AG09319 (cell line): ENCODE results near the gene TMEM139.
A peak's percentile ranks its signal among the peaks of the same experiment; 100 is the strongest.

ENCODE experiments used
- DNase-seq: peaks from one replicate; pipeline ENCODE4 v3.0.0-alpha.2; 2010; ENCODE audit warnings: low read depth; ENCODE audit errors: extremely low read depth
- TF ChIP-seq, protein P1 (sequence below): IDR thresholded peaks from 2 replicates; pipeline ENCODE4 v1.5.1; 2011; ENCODE audit warnings: low read depth, mild to moderate bottlenecking, inconsistent platforms, low read length, moderate library complexity

TMEM139 gene

DNA sequence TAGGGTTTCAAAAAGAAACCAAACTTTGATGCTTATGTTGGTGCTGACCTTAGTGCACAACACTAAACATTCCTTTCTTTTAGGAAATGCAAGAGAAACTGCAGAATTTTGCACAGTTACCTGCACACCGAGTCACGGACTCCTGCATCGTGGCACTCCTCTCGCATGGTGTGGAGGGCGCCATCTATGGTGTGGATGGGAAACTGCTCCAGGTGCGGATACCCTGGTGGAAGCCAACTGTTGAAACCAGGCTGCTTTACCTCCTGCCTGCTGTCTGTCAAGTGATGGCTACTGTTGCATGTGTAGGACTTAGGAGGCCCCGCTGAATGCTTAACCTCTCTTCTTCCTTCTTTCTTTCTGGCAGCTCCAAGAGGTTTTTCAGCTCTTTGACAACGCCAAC, 15.1 kb downstream of the TMEM139 start:
- no peak for DNase-seq
- TF ChIP-seq, protein P1, sequence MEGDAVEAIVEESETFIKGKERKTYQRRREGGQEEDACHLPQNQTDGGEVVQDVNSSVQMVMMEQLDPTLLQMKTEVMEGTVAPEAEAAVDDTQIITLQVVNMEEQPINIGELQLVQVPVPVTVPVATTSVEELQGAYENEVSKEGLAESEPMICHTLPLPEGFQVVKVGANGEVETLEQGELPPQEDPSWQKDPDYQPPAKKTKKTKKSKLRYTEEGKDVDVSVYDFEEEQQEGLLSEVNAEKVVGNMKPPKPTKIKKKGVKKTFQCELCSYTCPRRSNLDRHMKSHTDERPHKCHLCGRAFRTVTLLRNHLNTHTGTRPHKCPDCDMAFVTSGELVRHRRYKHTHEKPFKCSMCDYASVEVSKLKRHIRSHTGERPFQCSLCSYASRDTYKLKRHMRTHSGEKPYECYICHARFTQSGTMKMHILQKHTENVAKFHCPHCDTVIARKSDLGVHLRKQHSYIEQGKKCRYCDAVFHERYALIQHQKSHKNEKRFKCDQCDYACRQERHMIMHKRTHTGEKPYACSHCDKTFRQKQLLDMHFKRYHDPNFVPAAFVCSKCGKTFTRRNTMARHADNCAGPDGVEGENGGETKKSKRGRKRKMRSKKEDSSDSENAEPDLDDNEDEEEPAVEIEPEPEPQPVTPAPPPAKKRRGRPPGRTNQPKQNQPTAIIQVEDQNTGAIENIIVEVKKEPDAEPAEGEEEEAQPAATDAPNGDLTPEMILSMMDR, result peak; percentile 29

DNA sequence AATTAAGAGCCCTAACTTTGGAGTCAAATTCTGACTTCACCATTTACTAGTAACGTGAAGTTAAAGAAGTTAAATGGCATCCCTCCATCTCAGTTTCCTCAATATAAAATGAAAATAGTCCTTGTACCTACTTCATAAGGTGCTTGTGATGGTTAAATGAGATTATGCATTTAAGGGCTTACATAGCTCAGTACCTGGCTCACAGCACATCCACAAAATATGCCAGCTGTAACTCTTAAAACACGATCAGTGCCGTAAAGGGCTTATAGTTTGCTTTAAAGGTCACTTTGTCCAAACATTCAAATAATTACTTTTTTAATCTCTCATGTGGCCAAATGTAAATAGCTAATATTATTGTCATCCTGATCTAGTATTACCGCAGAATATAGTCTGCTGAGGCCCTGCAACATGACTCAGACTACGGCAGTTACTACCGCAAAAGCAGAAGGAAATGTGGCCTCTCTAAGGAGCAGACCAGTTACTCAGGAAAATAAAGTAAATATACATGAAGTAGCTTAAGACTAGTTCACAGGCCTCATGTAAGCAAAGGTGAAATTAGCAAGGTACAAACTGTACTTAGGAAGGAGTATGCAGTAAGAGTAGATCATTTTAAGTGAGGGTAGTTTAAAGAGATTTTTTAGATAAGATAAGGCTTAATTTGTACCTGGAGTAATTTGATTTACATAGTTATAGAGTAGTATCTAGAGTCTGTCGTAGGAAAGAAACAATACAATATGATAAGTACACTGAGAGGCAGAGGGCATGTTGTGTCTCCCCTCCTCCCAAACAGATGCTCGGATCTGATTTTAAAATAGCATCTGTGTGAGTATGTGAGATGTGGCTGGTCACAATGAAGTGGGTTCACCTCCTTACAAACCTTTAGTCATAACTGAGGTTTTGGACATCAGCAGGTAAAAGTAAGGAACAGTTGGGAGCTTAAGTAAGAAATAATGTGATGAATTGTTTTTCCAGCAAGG, 16.5 kb downstream of the TMEM139 start:
- TF ChIP-seq, protein P1, result no peak
- no peak for DNase-seq

DNA sequence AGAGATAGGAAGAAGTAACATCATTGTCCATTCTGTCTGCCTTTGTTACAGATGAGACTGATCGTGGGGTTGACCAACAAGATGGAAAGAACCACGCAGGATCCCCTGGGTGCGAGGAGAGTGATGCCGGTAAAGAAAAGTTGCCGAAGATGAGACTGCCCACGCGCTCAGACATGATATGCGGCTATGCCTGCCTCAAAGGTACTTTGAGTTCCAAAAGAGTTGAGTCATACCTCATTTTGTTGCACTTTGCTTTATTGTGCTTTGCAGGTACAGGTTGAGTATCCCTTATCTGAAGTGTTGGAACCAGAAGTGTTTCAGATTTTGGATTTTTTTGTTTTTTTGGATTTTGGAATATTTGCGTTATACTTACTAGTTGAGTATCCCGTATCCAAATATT, 19.0 kb downstream of the TMEM139 start:
- no peak for DNase-seq
- TF ChIP-seq, protein P1, result no peak

DNA sequence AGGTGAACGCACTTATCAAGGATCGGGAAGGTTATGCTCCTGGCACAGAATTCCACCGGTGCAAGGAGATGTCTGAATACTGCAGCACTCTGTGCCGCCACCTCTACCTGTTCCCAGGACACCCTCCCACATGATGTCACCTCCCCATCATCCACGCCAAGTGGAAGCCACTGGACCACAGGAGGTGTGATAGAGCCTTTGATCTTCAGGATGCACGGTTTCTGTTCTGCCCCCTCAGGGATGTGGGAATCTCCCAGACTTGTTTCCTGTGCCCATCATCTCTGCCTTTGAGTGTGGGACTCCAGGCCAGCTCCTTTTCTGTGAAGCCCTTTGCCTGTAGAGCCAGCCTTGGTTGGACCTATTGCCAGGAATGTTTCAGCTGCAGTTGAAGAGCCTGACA, 20.2 kb downstream of the TMEM139 start:
- no peak for DNase-seq
- TF ChIP-seq, protein P1, result no peak

DNA sequence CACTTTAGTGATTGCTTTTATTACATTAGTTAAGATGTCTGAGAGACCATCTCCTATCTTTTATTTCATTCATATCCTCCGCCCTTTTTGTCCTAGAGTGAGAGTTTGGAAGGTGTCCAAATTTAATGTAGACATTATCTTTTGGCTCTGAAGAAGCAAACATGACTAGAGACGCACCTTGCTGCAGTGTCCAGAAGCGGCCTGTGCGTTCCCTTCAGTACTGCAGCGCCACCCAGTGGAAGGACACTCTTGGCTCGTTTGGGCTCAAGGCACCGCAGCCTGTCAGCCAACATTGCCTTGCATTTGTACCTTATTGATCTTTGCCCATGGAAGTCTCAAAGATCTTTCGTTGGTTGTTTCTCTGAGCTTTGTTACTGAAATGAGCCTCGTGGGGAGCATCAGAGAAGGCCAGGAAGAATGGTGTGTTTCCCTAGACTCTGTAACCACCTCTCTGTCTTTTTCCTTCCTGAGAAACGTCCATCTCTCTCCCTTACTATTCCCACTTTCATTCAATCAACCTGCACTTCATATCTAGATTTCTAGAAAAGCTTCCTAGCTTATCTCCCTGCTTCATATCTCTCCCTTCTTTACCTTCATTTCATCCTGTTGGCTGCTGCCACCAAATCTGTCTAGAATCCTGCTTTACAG, 20.8 kb downstream of the TMEM139 start:
- DNase-seq, result no peak

DNA sequence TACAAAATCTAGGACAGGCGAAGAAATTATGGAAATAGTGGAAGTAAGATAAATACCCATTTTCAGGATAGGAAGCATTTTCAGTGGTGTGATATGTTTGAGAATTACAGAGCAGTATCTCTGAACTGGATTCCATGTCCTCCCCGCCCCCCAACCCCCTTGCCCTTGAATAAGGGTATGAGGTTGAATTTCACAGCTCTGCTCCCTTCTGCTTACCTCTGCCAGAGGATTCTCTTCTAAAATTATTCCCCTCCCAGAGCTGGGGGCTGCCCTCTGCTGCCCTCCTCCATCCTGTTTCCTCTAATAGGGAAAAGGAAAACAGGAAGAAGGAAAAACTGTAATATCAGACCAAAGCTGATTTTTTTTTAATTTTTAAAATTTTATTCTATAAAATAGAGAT, 23.9 kb downstream of the TMEM139 start:
- no peak for DNase-seq
- TF ChIP-seq, protein P1, result no peak

More for the DNA sequence above, 20.8 kb downstream of the TMEM139 start:
- TF ChIP-seq, protein P1, result peak; percentile 60

DNA sequence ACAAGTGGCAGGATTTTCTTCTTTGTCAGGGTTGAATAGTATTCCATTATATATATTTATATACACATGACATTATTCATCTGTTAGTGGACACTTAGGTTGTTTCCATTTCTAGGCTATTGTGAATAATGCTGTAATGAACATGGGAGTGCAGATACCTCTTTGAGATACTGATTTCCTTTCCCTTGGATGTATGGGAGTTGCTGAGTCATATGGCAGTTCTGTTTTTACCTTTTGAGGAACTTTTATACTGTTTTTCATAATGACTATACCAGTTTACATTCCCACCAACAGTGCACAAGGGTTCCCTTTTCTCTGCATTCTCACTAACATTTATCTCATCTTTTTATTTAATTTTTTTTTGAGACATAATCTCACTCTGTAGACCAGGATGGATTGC, 29.4 kb downstream of the TMEM139 start:
- no peak for DNase-seq
- TF ChIP-seq, protein P1, result no peak
